Measurements from ENCODE around the gene FSIP1. TPM values are rescaled to one million over a fixed set of nuclear protein-coding genes. Genes with fewer than 3 reads are reported as not detected.

FSIP1 gene
- total and polyA plus RNA-seq, 5 donors from 2014 or later: 0.08 to 1.1 (median 0.20) TPM

DNA sequence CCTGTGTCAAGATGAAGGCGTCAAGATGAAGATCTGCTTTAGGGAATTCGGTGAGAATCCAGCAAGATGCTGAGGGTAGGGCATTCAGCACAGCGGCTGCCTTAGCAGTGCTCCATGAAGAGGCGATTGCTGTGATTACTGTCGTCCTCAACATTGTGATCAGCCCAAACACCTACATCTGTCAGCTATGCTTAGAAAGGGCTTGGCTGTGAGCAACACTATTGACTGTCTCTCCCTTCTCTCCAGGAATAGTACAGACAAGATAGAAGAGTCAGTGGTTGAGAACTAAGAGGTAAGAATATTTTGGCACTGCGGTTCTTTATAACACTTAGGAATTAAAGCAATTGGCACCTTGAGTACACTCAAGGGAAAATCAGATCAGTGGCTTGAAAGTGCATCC, 110.5 kb downstream of the FSIP1 start:
- H3K9me3 ChIP-seq (ENCODE audit: control insufficient read depth in 2 of 2, low read length in 2 of 2): no peaks in the 10 kb centered on the region
- H3K27ac ChIP-seq (ENCODE audit: insufficient read depth, low read length, poor library complexity, severe bottlenecking): no peak overlapping the region
- Mint-ChIP-seq H3K27ac (no peak overlapping the region), H3K4me3 (no peak overlapping the region), H3K27me3 (peaks cover 10% of the 10 kb centered on the region), H3K4me1 (no peaks in the 10 kb centered on the region), H3K9me3 (no peaks in the 10 kb centered on the region), H3K36me3 (no peaks in the 10 kb centered on the region)
- peaks cover 3% of the 10 kb centered on the region for H3K27me3 ChIP-seq (ENCODE audit: control insufficient read depth, insufficient read depth, low read length)
- DNase-seq: no peak
- H3K36me3 ChIP-seq (ENCODE audit: control insufficient read depth, insufficient read depth, low read length): no peaks in the 10 kb centered on the region
- no peak overlapping the region for H3K4me3 ChIP-seq (ENCODE audit: low read depth, low read length)
- H3K4me1 ChIP-seq (ENCODE audit: control insufficient read depth, insufficient read depth, low read length, poor library complexity, severe bottlenecking): no peaks in the 10 kb centered on the region
- ATAC-seq (ENCODE audit: low read depth in 2 of 2): no peak

DNA sequence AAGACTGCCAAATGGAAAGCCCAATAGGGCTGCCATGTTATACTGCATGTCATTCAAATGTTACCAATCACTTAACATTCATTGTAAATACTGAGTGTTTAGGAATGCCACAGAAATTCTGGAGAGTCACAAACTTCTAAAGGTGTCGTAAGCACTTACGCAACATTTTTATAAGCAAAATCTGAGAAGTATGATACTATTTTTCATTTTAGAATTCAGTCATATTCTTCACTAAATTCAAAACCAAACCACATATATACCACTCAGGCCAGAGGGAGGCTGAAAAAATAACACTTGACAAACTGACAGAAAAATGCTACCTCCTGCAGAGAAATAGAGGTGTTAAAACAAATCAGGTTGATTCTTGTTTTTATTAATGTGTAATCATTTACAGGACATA, 112.0 kb downstream of the FSIP1 start:
- H3K36me3 Mint-ChIP-seq: no peaks in the 10 kb centered on the region
- Histone ChIP-seq H3K4me3 (ENCODE audit: low read depth, low read length) (no peak overlapping the region), H3K27ac (ENCODE audit: insufficient read depth, low read length, poor library complexity, severe bottlenecking) (no peak overlapping the region), H3K36me3 (ENCODE audit: control insufficient read depth, insufficient read depth, low read length) (no peaks in the 10 kb centered on the region), H3K4me1 (ENCODE audit: control insufficient read depth, insufficient read depth, low read length, poor library complexity, severe bottlenecking) (no peaks in the 10 kb centered on the region), H3K9me3 (ENCODE audit: control insufficient read depth in 2 of 2, low read length in 2 of 2) (no peaks in the 10 kb centered on the region), H3K27me3 (ENCODE audit: control insufficient read depth, insufficient read depth, low read length) (peaks cover 3% of the 10 kb centered on the region)
- no peak for ATAC-seq (ENCODE audit: low read depth in 2 of 2)
- H3K27ac Mint-ChIP-seq: no peak overlapping the region
- DNase-seq: no peak
- no peaks in the 10 kb centered on the region for H3K9me3 Mint-ChIP-seq
- H3K27me3 Mint-ChIP-seq: peaks cover 9% of the 10 kb centered on the region
- H3K4me1 Mint-ChIP-seq: peaks cover 0 to 3% (median 1%) of the 10 kb centered on the region in 4 donors
- no peak overlapping the region for H3K4me3 Mint-ChIP-seq

GRCh38 chr15:39669661-39670060, 113.0 kb downstream of the FSIP1 start:
- no peaks in the 10 kb centered on the region for H3K9me3 Mint-ChIP-seq
- ATAC-seq (ENCODE audit: low read depth in 2 of 2): no peak

DNA sequence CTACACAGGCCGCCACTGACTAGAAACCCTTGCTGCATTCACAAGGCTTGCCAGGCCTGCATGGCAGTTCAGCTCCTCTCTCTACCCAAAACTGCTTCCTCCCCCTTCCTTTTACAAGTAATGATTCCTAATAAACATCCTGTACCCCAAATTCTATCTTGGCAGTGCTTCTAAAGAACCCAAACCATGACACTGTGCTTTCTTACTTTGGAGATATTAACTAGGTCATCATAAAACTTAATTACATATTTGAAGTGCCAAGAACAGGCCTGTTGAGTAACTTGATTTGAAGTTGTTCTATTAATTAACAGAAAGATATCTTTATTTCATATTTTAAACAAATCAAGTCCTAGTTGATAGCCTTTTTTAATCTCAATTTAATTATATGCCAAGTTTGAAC, 113.4 kb downstream of the FSIP1 start:
- H3K4me1 ChIP-seq (ENCODE audit: control insufficient read depth, insufficient read depth, low read length, poor library complexity, severe bottlenecking): no peaks in the 10 kb centered on the region
- H3K4me3 ChIP-seq (ENCODE audit: low read depth, low read length): no peak overlapping the region
- no peak overlapping the region for H3K27ac ChIP-seq (ENCODE audit: insufficient read depth, low read length, poor library complexity, severe bottlenecking)
- H3K4me3 Mint-ChIP-seq: no peak overlapping the region
- H3K9me3 Mint-ChIP-seq: no peaks in the 10 kb centered on the region
- no peaks in the 10 kb centered on the region for H3K36me3 Mint-ChIP-seq
- peaks cover 0 to 5% (median 2%) of the 10 kb centered on the region in 4 donors for H3K4me1 Mint-ChIP-seq
- H3K27me3 ChIP-seq (ENCODE audit: control insufficient read depth, insufficient read depth, low read length): peaks cover 3% of the 10 kb centered on the region
- no peak for ATAC-seq (ENCODE audit: low read depth in 2 of 2)
- peaks cover 15% of the 10 kb centered on the region for H3K27me3 Mint-ChIP-seq
- H3K27ac Mint-ChIP-seq: no peak overlapping the region
- H3K9me3 ChIP-seq (ENCODE audit: control insufficient read depth in 2 of 2, low read length in 2 of 2): no peaks in the 10 kb centered on the region
- H3K36me3 ChIP-seq (ENCODE audit: control insufficient read depth, insufficient read depth, low read length): no peaks in the 10 kb centered on the region
- no peak for DNase-seq

More at GRCh38 chr15:39669661-39670060, 113.0 kb downstream of the FSIP1 start:
- peaks cover 11% of the 10 kb centered on the region for H3K27me3 Mint-ChIP-seq
- no peak overlapping the region for H3K4me3 Mint-ChIP-seq
- Histone ChIP-seq H3K27me3 (ENCODE audit: control insufficient read depth, insufficient read depth, low read length) (peaks cover 3% of the 10 kb centered on the region), H3K4me1 (ENCODE audit: control insufficient read depth, insufficient read depth, low read length, poor library complexity, severe bottlenecking) (no peaks in the 10 kb centered on the region), H3K9me3 (ENCODE audit: control insufficient read depth in 2 of 2, low read length in 2 of 2) (no peaks in the 10 kb centered on the region), H3K27ac (ENCODE audit: insufficient read depth, low read length, poor library complexity, severe bottlenecking) (no peak overlapping the region), H3K4me3 (ENCODE audit: low read depth, low read length) (no peak overlapping the region), H3K36me3 (ENCODE audit: control insufficient read depth, insufficient read depth, low read length) (no peaks in the 10 kb centered on the region)
- H3K4me1 Mint-ChIP-seq: peaks cover 0 to 5% (median 2%) of the 10 kb centered on the region in 4 donors
- no peaks in the 10 kb centered on the region for H3K36me3 Mint-ChIP-seq
- DNase-seq: no peak
- H3K27ac Mint-ChIP-seq: no peak overlapping the region

DNA sequence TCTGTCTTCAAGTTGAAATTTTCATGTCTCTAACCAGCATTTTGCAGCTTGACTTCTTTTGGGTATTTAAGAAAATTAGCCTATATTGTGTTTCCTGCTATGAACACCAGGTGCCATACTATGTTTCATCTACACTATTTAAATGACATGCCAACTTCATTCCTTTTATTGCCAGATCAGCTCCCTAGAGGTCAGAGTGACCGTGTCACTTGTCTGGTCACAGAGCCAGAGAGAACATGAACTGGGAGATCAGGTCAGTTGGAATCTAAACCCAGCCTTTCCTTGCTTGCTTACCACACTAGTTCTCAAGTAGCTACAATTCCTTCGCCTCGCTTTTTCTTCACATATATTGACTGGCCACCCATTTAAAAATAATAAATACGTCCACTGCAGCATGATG, 114.2 kb downstream of the FSIP1 start:
- Histone ChIP-seq H3K4me3 (ENCODE audit: low read depth, low read length) (no peak overlapping the region), H3K27ac (ENCODE audit: insufficient read depth, low read length, poor library complexity, severe bottlenecking) (no peak overlapping the region), H3K9me3 (ENCODE audit: control insufficient read depth in 2 of 2, low read length in 2 of 2) (no peaks in the 10 kb centered on the region), H3K27me3 (ENCODE audit: control insufficient read depth, insufficient read depth, low read length) (peaks cover 3% of the 10 kb centered on the region), H3K4me1 (ENCODE audit: control insufficient read depth, insufficient read depth, low read length, poor library complexity, severe bottlenecking) (no peaks in the 10 kb centered on the region), H3K36me3 (ENCODE audit: control insufficient read depth, insufficient read depth, low read length) (no peaks in the 10 kb centered on the region)
- DNase-seq: no peak
- Mint-ChIP-seq H3K27me3 (peaks cover 17% of the 10 kb centered on the region), H3K4me3 (no peak overlapping the region), H3K4me1 (peaks cover 0 to 5% (median 2%) of the 10 kb centered on the region in 4 donors), H3K36me3 (no peaks in the 10 kb centered on the region), H3K27ac (no peak overlapping the region), H3K9me3 (no peaks in the 10 kb centered on the region)
- no peak for ATAC-seq (ENCODE audit: low read depth in 2 of 2)

GRCh38 chr15:39667382-39668127, 115.1 kb downstream of the FSIP1 start:
- H3K27ac Mint-ChIP-seq: peak overlapping the region in 1 of 3 donors; percentile 32
- no peak overlapping the region for H3K27ac ChIP-seq (ENCODE audit: insufficient read depth, low read length, poor library complexity, severe bottlenecking)
- no peaks in the 10 kb centered on the region for H3K9me3 ChIP-seq (ENCODE audit: control insufficient read depth in 2 of 2, low read length in 2 of 2)
- H3K4me3 Mint-ChIP-seq: no peak overlapping the region
- peaks cover 0 to 5% (median 2%) of the 10 kb centered on the region in 4 donors for H3K4me1 Mint-ChIP-seq
- peaks cover 12% of the 10 kb centered on the region for H3K27me3 Mint-ChIP-seq
- H3K36me3 ChIP-seq (ENCODE audit: control insufficient read depth, insufficient read depth, low read length): no peaks in the 10 kb centered on the region
- no peaks in the 10 kb centered on the region for H3K36me3 Mint-ChIP-seq
- no peaks in the 10 kb centered on the region for H3K4me1 ChIP-seq (ENCODE audit: control insufficient read depth, insufficient read depth, low read length, poor library complexity, severe bottlenecking)
- H3K4me3 ChIP-seq (ENCODE audit: low read depth, low read length): no peak overlapping the region
- no peaks in the 10 kb centered on the region for H3K9me3 Mint-ChIP-seq
- ATAC-seq (ENCODE audit: low read depth in 2 of 2): no peak
- no peak for DNase-seq
- H3K27me3 ChIP-seq (ENCODE audit: control insufficient read depth, insufficient read depth, low read length): peaks cover 3% of the 10 kb centered on the region

DNA sequence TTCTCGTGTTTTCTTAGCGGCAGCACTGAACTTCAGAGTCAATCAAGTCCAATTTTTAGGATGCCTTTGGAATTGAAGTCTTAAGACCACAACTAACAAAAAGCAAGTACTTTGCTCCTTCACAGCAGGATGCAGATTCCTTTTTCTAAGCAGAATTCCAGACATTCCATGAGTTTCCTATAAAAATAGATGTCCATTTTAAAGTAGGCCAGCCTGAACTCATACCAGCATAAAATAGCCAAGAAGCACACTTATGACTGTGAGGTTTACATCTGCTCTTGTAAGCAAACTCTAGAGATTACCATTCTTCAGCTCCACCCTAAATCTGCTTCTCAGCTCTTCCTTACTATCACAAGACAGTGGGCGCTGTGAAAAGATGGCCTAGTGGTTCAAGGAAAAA, 116.0 kb downstream of the FSIP1 start:
- Mint-ChIP-seq H3K4me3 (no peak overlapping the region), H3K27me3 (peaks cover 12% of the 10 kb centered on the region), H3K27ac (peak overlapping the region in 1 of 3 donors; percentile 20), H3K36me3 (no peaks in the 10 kb centered on the region), H3K4me1 (peaks cover 0 to 5% (median 2%) of the 10 kb centered on the region in 4 donors), H3K9me3 (no peaks in the 10 kb centered on the region)
- Histone ChIP-seq H3K9me3 (ENCODE audit: control insufficient read depth in 2 of 2, low read length in 2 of 2) (no peaks in the 10 kb centered on the region), H3K36me3 (ENCODE audit: control insufficient read depth, insufficient read depth, low read length) (no peaks in the 10 kb centered on the region), H3K27ac (ENCODE audit: insufficient read depth, low read length, poor library complexity, severe bottlenecking) (no peak overlapping the region), H3K27me3 (ENCODE audit: control insufficient read depth, insufficient read depth, low read length) (no peaks in the 10 kb centered on the region), H3K4me1 (ENCODE audit: control insufficient read depth, insufficient read depth, low read length, poor library complexity, severe bottlenecking) (no peaks in the 10 kb centered on the region), H3K4me3 (ENCODE audit: low read depth, low read length) (no peak overlapping the region)
- ATAC-seq (ENCODE audit: low read depth in 2 of 2): no peak
- no peak for DNase-seq

DNA sequence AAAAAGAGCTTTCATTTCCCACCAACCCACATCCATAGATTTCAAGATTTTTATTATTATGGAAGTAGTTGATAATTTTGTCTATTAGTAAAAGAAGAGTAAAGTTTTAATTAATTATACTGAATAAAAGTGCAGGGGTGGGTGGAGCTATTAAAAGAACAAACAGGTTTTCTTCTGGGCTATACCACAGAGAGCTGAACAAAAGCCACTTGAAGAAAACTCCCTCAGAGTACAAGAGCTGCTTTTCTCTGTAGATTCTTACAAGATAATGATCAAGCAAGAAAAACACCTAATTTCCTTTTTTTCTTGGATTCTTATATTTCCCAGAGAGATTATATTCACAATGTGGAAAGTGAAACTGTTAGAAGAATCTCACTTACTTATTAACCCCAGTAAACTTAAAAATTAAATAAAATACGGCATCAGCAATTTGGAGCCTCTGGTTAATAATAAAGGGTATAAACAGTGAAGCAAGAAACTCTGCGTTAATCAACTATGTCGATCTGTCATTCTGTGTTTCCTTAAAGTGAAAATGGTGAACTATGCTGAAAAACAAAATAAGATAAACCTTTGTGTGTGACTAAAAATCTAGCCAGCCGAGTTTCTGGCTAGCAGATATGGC, 116.9 kb downstream of the FSIP1 start:
- Histone ChIP-seq H3K36me3 (ENCODE audit: control insufficient read depth, insufficient read depth, low read length) (no peaks in the 10 kb centered on the region), H3K27ac (ENCODE audit: insufficient read depth, low read length, poor library complexity, severe bottlenecking) (no peak overlapping the region), H3K27me3 (ENCODE audit: control insufficient read depth, insufficient read depth, low read length) (peaks cover 3% of the 10 kb centered on the region), H3K4me1 (ENCODE audit: control insufficient read depth, insufficient read depth, low read length, poor library complexity, severe bottlenecking) (no peaks in the 10 kb centered on the region), H3K4me3 (ENCODE audit: low read depth, low read length) (no peak overlapping the region), H3K9me3 (ENCODE audit: control insufficient read depth in 2 of 2, low read length in 2 of 2) (no peaks in the 10 kb centered on the region)
- no peak overlapping the region for H3K4me3 Mint-ChIP-seq
- DNase-seq: no peak
- H3K36me3 Mint-ChIP-seq: no peaks in the 10 kb centered on the region
- H3K9me3 Mint-ChIP-seq: no peaks in the 10 kb centered on the region
- H3K4me1 Mint-ChIP-seq: peaks cover 0 to 5% (median 2%) of the 10 kb centered on the region in 4 donors
- peaks cover 12% of the 10 kb centered on the region for H3K27me3 Mint-ChIP-seq
- no peak overlapping the region for H3K27ac Mint-ChIP-seq
- no peak for ATAC-seq (ENCODE audit: low read depth in 2 of 2)
